Activated T-helper 2 cell treated with anti-CD3 and anti-CD28 coated beads, Interferon-gamma antibody, Interleukin-2, Interleukin-4, amounts not matched to agents 10 μg/mL and 5 μg/mL and 100 μg/mL, durations not matched to agents 14 hours and 24 hours and 36 hours (primary cell): ENCODE data around the gene SLC39A13. TPM values are rescaled to one million over a fixed set of nuclear protein-coding genes. Genes with fewer than 3 reads are reported as not detected.

ENCODE experiments used
- DNase-seq: peaks from one replicate; pipeline ENCODE4 v3.0.0; 2021; ENCODE audit warnings: low spot score
- H3K27ac Mint-ChIP-seq: one replicate; pipeline ENCODE4 v1.8.0; 2021; ENCODE audit warnings: mixed read lengths
- H3K27me3 Mint-ChIP-seq: one replicate; pipeline ENCODE4 v1.8.0; 2021; ENCODE audit warnings: low read depth, mixed read lengths
- H3K36me3 Mint-ChIP-seq: one replicate; pipeline ENCODE4 v1.8.0; 2021; ENCODE audit warnings: low read depth, mixed read lengths
- H3K4me1 Mint-ChIP-seq: one replicate; pipeline ENCODE4 v1.8.0; 2021; ENCODE audit warnings: low read depth, mixed read lengths
- H3K4me3 Mint-ChIP-seq: one replicate; pipeline ENCODE4 v1.8.0; 2021; ENCODE audit warnings: low read depth, mild to moderate bottlenecking, moderate library complexity, mixed read lengths
- H3K9me3 Mint-ChIP-seq: one replicate; pipeline ENCODE4 v1.8.0; 2021; ENCODE audit warnings: mixed read lengths
- intact Hi-C: fragments of 100-400 bp; cut with micrococcal nuclease; formaldehyde crosslinking; loops from one replicate; pipeline ENCODE4 v1.15.1; 2023
- total RNA-seq: library from RNA; stranded (reverse); gene quantifications from 2 replicates; pipeline ENCODE4 v1.2.3, GENCODE V29; 2022

The SLC39A13 gene
- total RNA-seq, 1 donor from 2014 or later = 15.2 TPM

- H3K36me3 Mint-ChIP-seq = no peaks in the 10 kb centered on the region
- H3K9me3 Mint-ChIP-seq = no peaks in the 10 kb centered on the region
- intact Hi-C loops = no loop called here
- no peak for DNase-seq
- H3K27ac Mint-ChIP-seq = peak overlapping the region; percentile 91
- no peaks in the 10 kb centered on the region for H3K27me3 Mint-ChIP-seq
- no peak overlapping the region for H3K4me3 Mint-ChIP-seq
- H3K4me1 Mint-ChIP-seq = peaks cover 19% of the 10 kb centered on the region
Measured at GRCh38 chr11:47396049-47396320, 12.4 kb upstream of the SLC39A13 start.

GRCh38 chr11:47398011-47398410 lies 10.4 kb upstream of the SLC39A13 start:
- H3K9me3 Mint-ChIP-seq = no peaks in the 10 kb centered on the region
- no peak overlapping the region for H3K4me3 Mint-ChIP-seq
- peaks cover 21% of the 10 kb centered on the region for H3K4me1 Mint-ChIP-seq

GRCh38 chr11:47398551-47398950 lies 9.8 kb upstream of the SLC39A13 start:
- no peak for DNase-seq
- Mint-ChIP-seq H3K27me3 (no peaks in the 10 kb centered on the region), H3K4me1 (peaks cover 21% of the 10 kb centered on the region), H3K4me3 (peak overlapping the region; percentile 30), H3K9me3 (no peaks in the 10 kb centered on the region), H3K36me3 (no peaks in the 10 kb centered on the region), H3K27ac (no peak overlapping the region)
- intact Hi-C loops = no loop called here

More at GRCh38 chr11:47398011-47398410, 10.4 kb upstream of the SLC39A13 start:
- H3K27ac Mint-ChIP-seq = no peak overlapping the region
- intact Hi-C loops = no loop called here
- DNase-seq = no peak
- no peaks in the 10 kb centered on the region for H3K36me3 Mint-ChIP-seq
- no peaks in the 10 kb centered on the region for H3K27me3 Mint-ChIP-seq

GRCh38 chr11:47399860-47400767 lies 8.3 kb upstream of the SLC39A13 start:
- intact Hi-C loops = no loop called here

GRCh38 chr11:47400768-47401279 lies 7.6 kb upstream of the SLC39A13 start:
- H3K36me3 Mint-ChIP-seq = no peaks in the 10 kb centered on the region
- no peak for DNase-seq
- peak overlapping the region; percentile 71 for H3K27ac Mint-ChIP-seq
- intact Hi-C loops = no loop called here
- H3K4me1 Mint-ChIP-seq = peaks cover 15% of the 10 kb centered on the region
- H3K9me3 Mint-ChIP-seq = no peaks in the 10 kb centered on the region
- peak overlapping the region; percentile 63 for H3K4me3 Mint-ChIP-seq
- H3K27me3 Mint-ChIP-seq = no peaks in the 10 kb centered on the region

More at GRCh38 chr11:47399860-47400767, 8.3 kb upstream of the SLC39A13 start:
- H3K27me3 Mint-ChIP-seq = no peaks in the 10 kb centered on the region
- H3K27ac Mint-ChIP-seq = peak overlapping the region; percentile 71
- H3K4me3 Mint-ChIP-seq = peak overlapping the region; percentile 76
- no peak for DNase-seq
- peaks cover 17% of the 10 kb centered on the region for H3K4me1 Mint-ChIP-seq
- H3K36me3 Mint-ChIP-seq = no peaks in the 10 kb centered on the region
- no peaks in the 10 kb centered on the region for H3K9me3 Mint-ChIP-seq

GRCh38 chr11:47403135-47403534 lies 5.3 kb upstream of the SLC39A13 start:
- no peaks in the 10 kb centered on the region for H3K36me3 Mint-ChIP-seq
- H3K27ac Mint-ChIP-seq = no peak overlapping the region
- H3K4me1 Mint-ChIP-seq = peaks cover 26% of the 10 kb centered on the region
- H3K9me3 Mint-ChIP-seq = no peaks in the 10 kb centered on the region
- DNase-seq = no peak
- H3K27me3 Mint-ChIP-seq = no peaks in the 10 kb centered on the region
- no peak overlapping the region for H3K4me3 Mint-ChIP-seq
- intact Hi-C loops = no loop called here

- Mint-ChIP-seq H3K4me1 (peaks cover 24% of the 10 kb centered on the region), H3K9me3 (no peaks in the 10 kb centered on the region), H3K27ac (no peak overlapping the region), H3K36me3 (no peaks in the 10 kb centered on the region), H3K4me3 (no peak overlapping the region), H3K27me3 (no peaks in the 10 kb centered on the region)
- no peak for DNase-seq
- intact Hi-C loops = no loop called here
Measured at GRCh38 chr11:47403571-47403970, 4.8 kb upstream of the SLC39A13 start.

- Mint-ChIP-seq H3K27me3 (no peaks in the 10 kb centered on the region), H3K9me3 (no peaks in the 10 kb centered on the region), H3K36me3 (no peaks in the 10 kb centered on the region), H3K4me1 (peaks cover 17% of the 10 kb centered on the region), H3K4me3 (peak overlapping the region; percentile 91), H3K27ac (peak overlapping the region; percentile 88)
- intact Hi-C loops = loop anchor here (5.0 kb wide), 2 partner anchors 135 to 230 kb away; partner anchors contain the start of genes ARFGAP2 and MADD
- no peak for DNase-seq
Measured at GRCh38 chr11:47406896-47407745, 1.3 kb upstream of the SLC39A13 start.

GRCh38 chr11:47408598-47409439 lies 429 bp downstream of the SLC39A13 start:
- Mint-ChIP-seq H3K9me3 (no peaks in the 10 kb centered on the region), H3K36me3 (peaks cover 3% of the 10 kb centered on the region), H3K27me3 (no peaks in the 10 kb centered on the region), H3K4me3 (peak overlapping the region; percentile 96), H3K4me1 (peaks cover 17% of the 10 kb centered on the region), H3K27ac (peak overlapping the region; percentile 89)
- intact Hi-C loops = loop anchor here (1.0 to 5.0 kb wide), 5 partner anchors 18 to 232 kb away; partner anchors contain the start of genes ARFGAP2, MADD and PSMC3
- no peak for DNase-seq

GRCh38 chr11:47409440-47410369 lies 1.3 kb downstream of the SLC39A13 start:
- peak overlapping the region; percentile 96 for H3K4me3 Mint-ChIP-seq
- no peaks in the 10 kb centered on the region for H3K27me3 Mint-ChIP-seq
- intact Hi-C loops = loop anchor here (2.0 to 5.0 kb wide), 3 partner anchors 17 to 232 kb away; partner anchors contain the start of genes ARFGAP2, MADD and PSMC3
- no peaks in the 10 kb centered on the region for H3K9me3 Mint-ChIP-seq
- H3K27ac Mint-ChIP-seq = peak overlapping the region; percentile 89
- no peak for DNase-seq
- H3K36me3 Mint-ChIP-seq = peaks cover 7% of the 10 kb centered on the region
- H3K4me1 Mint-ChIP-seq = peaks cover 17% of the 10 kb centered on the region
